CD4-positive, alpha-beta memory T cell (primary cell): ENCODE results near the gene AP3D1. TPM values are rescaled to one million over a fixed set of nuclear protein-coding genes. Genes with fewer than 3 reads are reported as not detected.

Source experiments
- CTCF ChIA-PET: fragments of 350-600 bp; sonication (Branson Sonifier 250); formaldehyde crosslinking; loops from one replicate; lab custom pipeline; 2021; ENCODE audit warnings: inconsistent platforms; ENCODE audit not compliant: partially characterized antibody; lab: Charles Lee
- POLR2A ChIA-PET: fragments of 350-600 bp; sonication (Branson Sonifier 250); formaldehyde crosslinking; loops from one replicate; lab custom pipeline; 2021; ENCODE audit not compliant: partially characterized antibody; lab: Charles Lee
- DNase-seq, 5 donors: peaks; one replicate each; pipeline versions ENCODE4 v3.0.0 to v3.0.0-alpha.2; 2020 to 2022; ENCODE audit warnings: mixed read lengths in 1 of 5
- H3K27ac ChIP-seq: one replicate; pipeline ENCODE4 v1.7.0; 2013; ENCODE audit warnings: low read depth, low read length
- H3K27me3 ChIP-seq: 2 replicates; pipeline ENCODE4 v1.7.0; 2013; ENCODE audit warnings: mild to moderate bottlenecking, low read length, moderate library complexity; ENCODE audit not compliant: insufficient read depth
- H3K36me3 ChIP-seq: 2 replicates; pipeline ENCODE4 v1.7.0; 2013; ENCODE audit warnings: mild to moderate bottlenecking, low read length, moderate library complexity; ENCODE audit not compliant: insufficient read depth
- H3K4me1 ChIP-seq: 2 replicates; pipeline ENCODE4 v1.7.0; 2013; ENCODE audit warnings: mild to moderate bottlenecking, low read length, moderate library complexity; ENCODE audit not compliant: insufficient read depth
- H3K4me3 ChIP-seq, 2 donors: one replicate each; pipeline ENCODE4 v1.7.0; 2013; ENCODE audit warnings: low read length in 2 of 2, mild to moderate bottlenecking in 1 of 2
- H3K9me3 ChIP-seq, 2 donors: one replicate each; pipeline ENCODE4 v1.7.0; 2013; ENCODE audit warnings: low read length in 2 of 2, control low read depth in 1 of 2; ENCODE audit not compliant: control insufficient read depth in 1 of 2
- H3K27ac Mint-ChIP-seq, 7 donors: one replicate each; pipeline ENCODE4 v1.8.0; 2020 to 2021; ENCODE audit warnings: mixed read lengths in 7 of 7, mild to moderate bottlenecking in 6 of 7, inconsistent platforms in 3 of 7, moderate library complexity in 3 of 7
- H3K27me3 Mint-ChIP-seq, 2 donors: one replicate each; pipeline ENCODE4 v1.8.0; 2020 to 2021; ENCODE audit warnings: mixed read lengths in 2 of 2
- H3K36me3 Mint-ChIP-seq, 2 donors: one replicate each; pipeline ENCODE4 v1.8.0; 2020 to 2021; ENCODE audit warnings: mixed read lengths in 2 of 2, inconsistent platforms in 1 of 2, mild to moderate bottlenecking in 1 of 2
- H3K4me1 Mint-ChIP-seq, 4 donors: one replicate each; pipeline ENCODE4 v1.8.0; 2020 to 2021; ENCODE audit warnings: mixed read lengths in 4 of 4, mild to moderate bottlenecking in 1 of 4
- H3K4me3 Mint-ChIP-seq, 8 donors: one replicate each; pipeline ENCODE4 v1.8.0; 2020 to 2021; ENCODE audit warnings: mixed read lengths in 8 of 8, mild to moderate bottlenecking in 7 of 8, moderate library complexity in 6 of 8, inconsistent platforms in 3 of 8
- H3K9me3 Mint-ChIP-seq, 8 donors: one replicate each; pipeline ENCODE4 v1.8.0; 2020 to 2021; ENCODE audit warnings: mixed read lengths in 8 of 8, mild to moderate bottlenecking in 5 of 8, inconsistent platforms in 3 of 8, moderate library complexity in 1 of 8
- intact Hi-C: fragments of 100-400 bp; cut with micrococcal nuclease; formaldehyde crosslinking; loops from one replicate; pipeline ENCODE4 v1.15.1; 2023
- polyA plus RNA-seq, 2 donors: library from polyadenylated mRNA; unstranded; fragments of 300-500 nt; fragmentation: Illumina TruSeq; gene quantifications; one replicate each; pipeline ENCODE4 v1.2.3, GENCODE V29; 2021
- total RNA-seq, 2 experiments: library from RNA; stranded (reverse); gene quantifications; one replicate each; pipeline ENCODE4 v1.2.3, GENCODE V29; 2021

AP3D1 gene
- total and polyA plus RNA-seq, 4 experiments from 2014 or later = 6.7 to 87.2 (median 69.8) TPM

GRCh38 chr19:2149980-2150793, 1.2 kb downstream of the AP3D1 start:
- Mint-ChIP-seq H3K4me3 (peak overlapping the region; percentile 76 to 89 (median 83)), H3K9me3 (no peaks in the 10 kb centered on the region)

GRCh38 chr19:2148482-2149135, 2.8 kb downstream of the AP3D1 start:
- CTCF ChIA-PET = interaction anchor here (0.6 kb wide), 1 partner anchor 73 kb away, joined by 3 read pairs; no protein-coding TSS in a partner anchor
- DNase-seq = peak in 3 of 5 donors; percentile 21 to 71 (median 32)
- POLR2A ChIA-PET = interaction anchor here (0.7 kb wide), 1 partner anchor 8 kb away, joined by 4 read pairs; no protein-coding TSS in a partner anchor
- no peaks in the 10 kb centered on the region for H3K9me3 Mint-ChIP-seq
- Histone ChIP-seq H3K27ac (no peak overlapping the region), H3K36me3 (no peaks in the 10 kb centered on the region), H3K4me3 (no peak overlapping the region), H3K27me3 (no peaks in the 10 kb centered on the region), H3K9me3 (no peaks in the 10 kb centered on the region), H3K4me1 (peaks cover 64% of the 10 kb centered on the region)
- intact Hi-C loops = no loop called here
- H3K36me3 Mint-ChIP-seq = peaks cover 0 to 23% of the 10 kb centered on the region in 2 donors
- peaks cover 27 to 70% (median 44%) of the 10 kb centered on the region in 4 donors for H3K4me1 Mint-ChIP-seq
- peak overlapping the region; percentile 55 to 83 (median 73) for H3K4me3 Mint-ChIP-seq
- H3K27ac Mint-ChIP-seq = peak overlapping the region; percentile 80 to 95 (median 90)
- H3K27me3 Mint-ChIP-seq = no peaks in the 10 kb centered on the region

More at GRCh38 chr19:2149980-2150793, 1.2 kb downstream of the AP3D1 start:
- Histone ChIP-seq H3K9me3 (no peaks in the 10 kb centered on the region), H3K4me1 (peaks cover 54% of the 10 kb centered on the region), H3K27me3 (no peaks in the 10 kb centered on the region), H3K27ac (peak overlapping the region; percentile 94), H3K4me3 (peak overlapping the region; percentile 42 to 83), H3K36me3 (no peaks in the 10 kb centered on the region)
- H3K27me3 Mint-ChIP-seq = no peaks in the 10 kb centered on the region
- intact Hi-C loops = loop anchor here (5.0 kb wide), 2 partner anchors 108 to 327 kb away; partner anchors contain the start of gene GADD45B
- H3K4me1 Mint-ChIP-seq = peaks cover 25 to 56% (median 40%) of the 10 kb centered on the region in 4 donors
- peak overlapping the region; percentile 86 to 95 (median 91) for H3K27ac Mint-ChIP-seq
- POLR2A ChIA-PET = interaction anchor here (0.7 to 2.8 kb wide), 6 partner anchors 9 to 326 kb away, joined by 3 to 14 read pairs (median 5); no protein-coding TSS in a partner anchor
- H3K36me3 Mint-ChIP-seq = peaks cover 0 to 21% of the 10 kb centered on the region in 2 donors
- DNase-seq = peak in 3 of 5 donors; percentile 17 to 35 (median 32)
- CTCF ChIA-PET = interaction anchor here (1.2 kb wide), 2 partner anchors 85 to 242 kb away, joined by 3 read pairs; no protein-coding TSS in a partner anchor

- H3K4me1 Mint-ChIP-seq = peaks cover 23 to 64% (median 38%) of the 10 kb centered on the region in 4 donors
- no peak overlapping the region for H3K4me3 ChIP-seq
- DNase-seq = no peak
- H3K36me3 Mint-ChIP-seq = peaks cover 0 to 20% of the 10 kb centered on the region in 2 donors
- ChIA-PET CTCF (interaction anchor here (1.2 kb wide), 1 partner anchor 10 kb away, joined by 4 read pairs; no protein-coding TSS in a partner anchor), POLR2A (interaction anchor here (1.0 kb wide), 2 partner anchors 60 to 93 kb away, joined by 3 to 5 read pairs; no protein-coding TSS in a partner anchor)
- no peaks in the 10 kb centered on the region for H3K9me3 ChIP-seq
- no peaks in the 10 kb centered on the region for H3K27me3 ChIP-seq
- H3K36me3 ChIP-seq = peaks cover 4% of the 10 kb centered on the region
- H3K27me3 Mint-ChIP-seq = no peaks in the 10 kb centered on the region
- H3K27ac ChIP-seq = no peak overlapping the region
- H3K9me3 Mint-ChIP-seq = no peaks in the 10 kb centered on the region
- peaks cover 62% of the 10 kb centered on the region for H3K4me1 ChIP-seq
- peak overlapping the region in 5 of 7 donors; percentile 1 to 90 (median 27) for H3K27ac Mint-ChIP-seq
- intact Hi-C loops = no loop called here
- peak overlapping the region in 4 of 8 donors; percentile 23 to 71 (median 56) for H3K4me3 Mint-ChIP-seq
These were observed 5.5 kb downstream of the AP3D1 start for GRCh38 chr19:2145831-2146241.

- no peak overlapping the region for H3K4me3 ChIP-seq
- Mint-ChIP-seq H3K4me1 (peaks cover 15 to 57% (median 27%) of the 10 kb centered on the region in 4 donors), H3K27me3 (no peaks in the 10 kb centered on the region), H3K9me3 (no peaks in the 10 kb centered on the region), H3K27ac (peak overlapping the region in 1 of 7 donors; percentile 35), H3K36me3 (peaks cover 0 to 19% of the 10 kb centered on the region in 2 donors), H3K4me3 (no peak overlapping the region)
- ChIA-PET POLR2A (no interaction called here), CTCF (no interaction called here)
- no peak for DNase-seq
- intact Hi-C loops = no loop called here
- H3K27ac ChIP-seq = no peak overlapping the region
- H3K9me3 ChIP-seq = no peaks in the 10 kb centered on the region
- H3K27me3 ChIP-seq = no peaks in the 10 kb centered on the region
- H3K36me3 ChIP-seq = peaks cover 9% of the 10 kb centered on the region
- H3K4me1 ChIP-seq = peaks cover 45% of the 10 kb centered on the region
These were observed 7.2 kb downstream of the AP3D1 start for GRCh38 chr19:2144190-2144589.

GRCh38 chr19:2142173-2142829, 9.1 kb downstream of the AP3D1 start:
- no peaks in the 10 kb centered on the region for H3K9me3 Mint-ChIP-seq
- H3K4me3 Mint-ChIP-seq = no peak overlapping the region
- Histone ChIP-seq H3K27ac (no peak overlapping the region), H3K27me3 (no peaks in the 10 kb centered on the region), H3K4me3 (no peak overlapping the region), H3K4me1 (peaks cover 28% of the 10 kb centered on the region), H3K9me3 (no peaks in the 10 kb centered on the region), H3K36me3 (peaks cover 22% of the 10 kb centered on the region)
- peaks cover 8 to 41% (median 17%) of the 10 kb centered on the region in 4 donors for H3K4me1 Mint-ChIP-seq
- peaks cover 9 to 23% of the 10 kb centered on the region in 2 donors for H3K36me3 Mint-ChIP-seq
- intact Hi-C loops = no loop called here
- CTCF ChIA-PET = interaction anchor here (1.0 kb wide), 2 partner anchors 10 to 25 kb away, joined by 3 to 4 read pairs; partner anchors contain the start of gene AP3D1
- H3K27ac Mint-ChIP-seq = no peak overlapping the region
- DNase-seq = no peak
- POLR2A ChIA-PET = interaction anchor here (0.5 kb wide), 1 partner anchor 151 kb away, joined by 3 read pairs; no protein-coding TSS in a partner anchor
- H3K27me3 Mint-ChIP-seq = no peaks in the 10 kb centered on the region

GRCh38 chr19:2140138-2140569, 11.2 kb downstream of the AP3D1 start:
- H3K36me3 Mint-ChIP-seq = peaks cover 9 to 22% of the 10 kb centered on the region in 2 donors
- Histone ChIP-seq H3K36me3 (peaks cover 29% of the 10 kb centered on the region), H3K27ac (no peak overlapping the region), H3K4me1 (peaks cover 15% of the 10 kb centered on the region), H3K9me3 (no peaks in the 10 kb centered on the region), H3K4me3 (no peak overlapping the region), H3K27me3 (no peaks in the 10 kb centered on the region)
- H3K4me3 Mint-ChIP-seq = no peak overlapping the region
- H3K27ac Mint-ChIP-seq = no peak overlapping the region
- no peaks in the 10 kb centered on the region for H3K27me3 Mint-ChIP-seq
- CTCF ChIA-PET = no interaction called here
- H3K4me1 Mint-ChIP-seq = peaks cover 5 to 27% (median 10%) of the 10 kb centered on the region in 4 donors
- POLR2A ChIA-PET = no interaction called here
- no peak for DNase-seq
- no peaks in the 10 kb centered on the region for H3K9me3 Mint-ChIP-seq
- intact Hi-C loops = no loop called here
